ENCODE results near the gene SCNN1A. TPM values are rescaled to one million over a fixed set of nuclear protein-coding genes. Genes with fewer than 3 reads are reported as not detected.

SCNN1A gene
- total RNA-seq, 2 donors from 2014 or later = 16.4 to 33.5 TPM

DNA sequence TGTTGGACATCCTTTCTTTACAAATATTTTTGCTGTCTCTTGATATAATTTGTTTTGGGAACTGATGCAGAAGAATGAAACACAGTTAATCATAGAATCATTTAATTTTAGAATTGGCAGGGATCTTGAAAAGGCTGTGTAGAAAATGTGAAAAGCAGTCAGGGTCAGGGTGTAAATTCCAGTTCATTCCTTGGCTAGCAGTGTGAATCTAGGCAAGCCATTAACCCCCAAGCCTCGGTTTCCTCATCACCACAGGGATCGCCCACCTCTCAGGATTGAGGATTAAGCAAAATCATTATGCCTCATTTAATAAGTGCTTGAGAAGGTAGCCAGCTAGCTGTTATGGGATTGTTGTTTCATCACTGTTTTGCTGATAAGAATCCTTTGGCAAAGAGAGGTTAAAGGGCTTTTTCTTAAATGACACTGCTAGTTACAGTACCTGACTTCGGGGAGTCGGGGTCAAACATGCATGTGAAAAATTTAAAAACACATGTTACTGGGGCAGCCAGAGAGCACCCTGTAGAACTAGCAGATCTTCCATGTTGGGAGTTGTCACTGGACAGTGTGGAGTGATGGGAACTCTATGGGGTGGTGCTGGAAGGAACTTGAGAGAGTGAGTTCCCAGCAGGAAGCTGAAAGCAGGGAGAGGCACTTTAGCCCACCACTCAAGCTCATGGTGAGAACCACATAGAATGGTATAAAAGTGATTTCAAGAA, 44.2 kb downstream of the SCNN1A start:
- no peaks in the 10 kb centered on the region for H3K27me3 ChIP-seq (replicated peaks; ENCODE audit: insufficient read depth)
- DNase-seq (ENCODE audit: low spot score) = no peak
- H3K27ac ChIP-seq = peak overlapping the region; percentile 24 to 50
- TF ChIP-seq, protein P1, sequence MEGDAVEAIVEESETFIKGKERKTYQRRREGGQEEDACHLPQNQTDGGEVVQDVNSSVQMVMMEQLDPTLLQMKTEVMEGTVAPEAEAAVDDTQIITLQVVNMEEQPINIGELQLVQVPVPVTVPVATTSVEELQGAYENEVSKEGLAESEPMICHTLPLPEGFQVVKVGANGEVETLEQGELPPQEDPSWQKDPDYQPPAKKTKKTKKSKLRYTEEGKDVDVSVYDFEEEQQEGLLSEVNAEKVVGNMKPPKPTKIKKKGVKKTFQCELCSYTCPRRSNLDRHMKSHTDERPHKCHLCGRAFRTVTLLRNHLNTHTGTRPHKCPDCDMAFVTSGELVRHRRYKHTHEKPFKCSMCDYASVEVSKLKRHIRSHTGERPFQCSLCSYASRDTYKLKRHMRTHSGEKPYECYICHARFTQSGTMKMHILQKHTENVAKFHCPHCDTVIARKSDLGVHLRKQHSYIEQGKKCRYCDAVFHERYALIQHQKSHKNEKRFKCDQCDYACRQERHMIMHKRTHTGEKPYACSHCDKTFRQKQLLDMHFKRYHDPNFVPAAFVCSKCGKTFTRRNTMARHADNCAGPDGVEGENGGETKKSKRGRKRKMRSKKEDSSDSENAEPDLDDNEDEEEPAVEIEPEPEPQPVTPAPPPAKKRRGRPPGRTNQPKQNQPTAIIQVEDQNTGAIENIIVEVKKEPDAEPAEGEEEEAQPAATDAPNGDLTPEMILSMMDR (IDR thresholded peaks at IDR 0.05) = no peak
- H3K9me3 ChIP-seq = no peaks in the 10 kb centered on the region
- no peak overlapping the region for H3K4me3 ChIP-seq
- no peak for ATAC-seq (ENCODE audit: insufficient number of reproducible peaks, low FRiP score, low read depth)
- peaks cover 63% of the 10 kb centered on the region for H3K36me3 ChIP-seq
- peaks cover 18 to 83% of the 10 kb centered on the region in 2 donors for H3K4me1 ChIP-seq (ENCODE audit: control insufficient read depth in 1 of 2, low read depth in 2 of 2)

GRCh38 chr12:6330192-6330591, 45.2 kb downstream of the SCNN1A start:
- Histone ChIP-seq H3K27ac (peak overlapping the region; percentile 4 to 10), H3K4me1 (ENCODE audit: control insufficient read depth in 1 of 2, low read depth in 2 of 2) (peaks cover 16 to 84% of the 10 kb centered on the region in 2 donors), H3K36me3 (peaks cover 63% of the 10 kb centered on the region), H3K9me3 (no peaks in the 10 kb centered on the region), H3K27me3 (replicated peaks; ENCODE audit: insufficient read depth) (no peaks in the 10 kb centered on the region), H3K4me3 (no peak overlapping the region)
- DNase-seq (ENCODE audit: low spot score) (no peak), ATAC-seq (ENCODE audit: insufficient number of reproducible peaks, low FRiP score, low read depth) (no peak)
- TF ChIP-seq, protein P1 (IDR thresholded peaks at IDR 0.05) = no peak

DNA sequence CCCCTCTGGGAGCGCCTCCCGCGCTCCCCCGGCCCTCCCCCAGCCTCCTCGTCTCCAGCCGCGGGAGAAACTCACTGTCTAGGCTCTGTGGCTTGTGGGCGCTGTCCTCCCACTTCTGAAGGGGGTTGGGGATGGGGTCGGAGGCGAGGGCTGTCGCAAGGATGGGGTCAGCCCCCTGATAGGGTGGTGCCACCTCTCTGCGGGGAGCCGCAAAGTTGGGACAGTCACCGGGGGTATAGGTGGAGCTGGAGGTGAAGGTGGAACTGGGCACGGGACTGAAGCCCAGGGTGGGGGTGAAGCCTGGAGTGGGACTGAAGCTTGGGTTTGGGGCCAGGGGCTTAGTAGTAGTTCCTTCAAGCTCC, 45.7 kb downstream of the SCNN1A start:
- ATAC-seq (ENCODE audit: insufficient number of reproducible peaks, low FRiP score, low read depth) (no peak), DNase-seq (ENCODE audit: low spot score) (no peak)
- H3K27me3 ChIP-seq (replicated peaks; ENCODE audit: insufficient read depth) = no peaks in the 10 kb centered on the region
- TF ChIP-seq, protein P1 (IDR thresholded peaks at IDR 0.05) = no peak
- no peak overlapping the region for H3K4me3 ChIP-seq
- H3K9me3 ChIP-seq = no peaks in the 10 kb centered on the region
- H3K27ac ChIP-seq = no peak overlapping the region
- H3K36me3 ChIP-seq = peaks cover 63% of the 10 kb centered on the region
- peaks cover 11 to 84% of the 10 kb centered on the region in 2 donors for H3K4me1 ChIP-seq (ENCODE audit: control insufficient read depth in 1 of 2, low read depth in 2 of 2)

- no peak overlapping the region for H3K27ac ChIP-seq
- H3K4me3 ChIP-seq = no peak overlapping the region
- DNase-seq (ENCODE audit: low spot score) = no peak
- H3K4me1 ChIP-seq (ENCODE audit: control insufficient read depth in 1 of 2, low read depth in 2 of 2) = peaks cover 9 to 83% of the 10 kb centered on the region in 2 donors
- ATAC-seq (ENCODE audit: insufficient number of reproducible peaks, low FRiP score, low read depth) = no peak
- TF ChIP-seq, protein P1 (IDR thresholded peaks at IDR 0.05) = no peak
- H3K27me3 ChIP-seq (replicated peaks; ENCODE audit: insufficient read depth) = no peaks in the 10 kb centered on the region
- peaks cover 60% of the 10 kb centered on the region for H3K36me3 ChIP-seq
- no peaks in the 10 kb centered on the region for H3K9me3 ChIP-seq
Measured at GRCh38 chr12:6328945-6329702, 46.2 kb downstream of the SCNN1A start.

- ATAC-seq (ENCODE audit: insufficient number of reproducible peaks, low FRiP score, low read depth) (no peak), DNase-seq (ENCODE audit: low spot score) (no peak)
- Histone ChIP-seq H3K9me3 (no peaks in the 10 kb centered on the region), H3K36me3 (peaks cover 51% of the 10 kb centered on the region), H3K4me3 (no peak overlapping the region), H3K4me1 (ENCODE audit: control insufficient read depth in 1 of 2, low read depth in 2 of 2) (peaks cover 12 to 82% of the 10 kb centered on the region in 2 donors), H3K27ac (peak overlapping the region in 1 of 2 donors; percentile 43), H3K27me3 (replicated peaks; ENCODE audit: insufficient read depth) (no peaks in the 10 kb centered on the region)
- TF ChIP-seq, protein P1 (IDR thresholded peaks at IDR 0.05) = no peak
Measured at GRCh38 chr12:6328045-6328779, 47.2 kb downstream of the SCNN1A start.
